Adrenal gland (tissue), 12 donors: ENCODE results near the gene ZNF516. TPM values are rescaled to one million over a fixed set of nuclear protein-coding genes. Genes with fewer than 3 reads are reported as not detected.

Source experiments
- DNase-seq, 7 donors: peaks; one replicate each; pipeline ENCODE4 v3.0.0-alpha.2; 2019 to 2020
- H3K27ac ChIP-seq, 5 donors: fragments of 200-600 bp; sonication (generic) in 4 of 5; 1 replicate in 3 of 5; 2 replicates in 2 of 5; pipeline versions ENCODE4 v1.5.1 to v1.8.0; 2016 to 2020; ENCODE audit warnings: mild to moderate bottlenecking in 1 of 5
- H3K27me3 ChIP-seq: fragments of 200-600 bp; 2 replicates; pipeline ENCODE4 v1.8.0; 2021
- H3K36me3 ChIP-seq, 2 donors: fragments of 200-600 bp; replicated peaks in 1 of 2; 1 replicate in 1 of 2; 2 replicates in 1 of 2; pipeline versions ENCODE4 v1.5.1 to v1.8.0; 2018 to 2022
- H3K4me1 ChIP-seq, 2 donors: fragments of 200-600 bp; replicated peaks in 1 of 2; 1 replicate in 1 of 2; 2 replicates in 1 of 2; pipeline versions ENCODE4 v1.5.1 to v1.8.0; 2018 to 2021
- H3K4me3 ChIP-seq, 4 donors: fragments of 200-600 bp; sonication (generic) in 3 of 4; one replicate each; pipeline ENCODE4 v1.5.1; 2016 to 2018
- H3K9me3 ChIP-seq, 3 donors: fragments of 200-600 bp; sonication (generic) in 1 of 3; replicated peaks in 1 of 3; 1 replicate in 2 of 3; 2 replicates in 1 of 3; pipeline versions ENCODE4 v1.5.1 to v1.8.0; 2016 to 2021
- POLR2A ChIP-seq, 2 donors: fragments of 450-650 bp; IDR thresholded peaks; one replicate each; pipeline ENCODE4 v1.6.1; 2017; ENCODE audit warnings: antibody characterized with exemption in 2 of 2, mild to moderate bottlenecking in 2 of 2, moderate library complexity in 1 of 2
- WGBS, 4 donors: extraction: QIAGEN DNeasy Blood & Tissue Kit in 2 of 4; methylation state at CpG; one replicate each; pipeline versions ENCODE4 v1.1.5 to v1.1.7; 2013 to 2017; 5-methylcytosine and 5-hydroxymethylcytosine counted together
- intact Hi-C, 2 donors: fragments of 100-400 bp; cut with DNase I; formaldehyde crosslinking; loops; one replicate each; pipeline versions ENCODE4 v1.14.1 to v1.15.0; 2022 to 2023
- polyA plus RNA-seq, 3 donors: library from polyadenylated mRNA; stranded (reverse); fragments of 200-250 nt in 2 of 3; fragments of 350-450 nt in 1 of 3; fragmentation: Illumina TruSeq in 1 of 3; extraction: RNeasy Lipid Tissue Mini Kit (QIAGEN cat#74804) in 1 of 3; gene quantifications; one replicate each; pipeline ENCODE4 v1.2.3, GENCODE V29; 2013 to 2014
- total RNA-seq, 9 donors: library from RNA; depleted of rRNA in 4 of 9; stranded (reverse); fragments of >200 nt in 4 of 9; fragments of 120-200 nt in 1 of 9; fragmentation: NEBNext Ultra II Directional in 1 of 9; extraction: Animal tissue kit (Norgen Biotek cat#: 25700) in 1 of 9; gene quantifications; one replicate each; pipeline versions ENCODE4 v1.1.0 to v1.2.4, GENCODE V29; 2013 to 2023
- TF ChIP-seq, protein P1 (sequence below), 6 experiments: fragments of 450-650 bp in 4 of 6; fragments of 200-600 bp in 2 of 6; sonication (generic) in 1 of 6; IDR thresholded peaks; 1 replicate in 5 of 6; 2 replicates in 1 of 6; pipeline versions ENCODE4 v1.5.1 to v1.8.0; 2016 to 2021; ENCODE audit warnings: antibody characterized with exemption in 6 of 6, mild to moderate bottlenecking in 2 of 6, moderate library complexity in 1 of 6
- donor health status: healthy with polysubstance abuse.
- donor health status: Bipolar disorder and iron deficiency.
- donor health status: DM: yes; HTN: yes; CAD: no.
- donor health status: DM: no; HTN: no; CAD: no.
- donor health status: DM: no; HTN: no; CAD: no.
- donor health status: DM: yes; HTN: yes; CAD: no.

Gene ZNF516
- total and polyA plus RNA-seq, 12 donors = 8.6 to 60.1 (median 31.0) TPM

DNA sequence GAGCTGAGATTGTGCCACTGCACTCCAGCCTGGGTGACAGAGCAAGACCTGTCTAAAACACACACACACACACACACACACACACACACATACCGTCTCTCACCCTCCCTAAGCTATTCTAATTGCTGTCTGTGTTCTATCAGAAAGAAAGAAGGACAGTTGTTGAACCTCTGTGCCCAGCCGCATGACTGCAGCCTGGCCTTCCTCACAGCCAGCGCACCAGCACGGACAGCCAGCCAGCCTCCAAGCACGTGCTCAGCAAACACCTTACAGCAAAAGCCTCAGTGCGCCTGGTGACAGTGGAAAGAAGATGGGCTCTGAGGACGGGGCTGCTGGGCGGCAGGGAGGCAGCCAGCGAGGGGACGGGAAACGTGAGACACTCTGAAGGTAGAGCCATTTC lies 58.0 kb downstream of the ZNF516 start:
- no peaks in the 10 kb centered on the region for H3K4me1 ChIP-seq
- peak in 2 of 7 donors; percentile 11 to 54 for DNase-seq
- H3K27me3 ChIP-seq = no peaks in the 10 kb centered on the region
- intact Hi-C loops = no loop called here
- no peak overlapping the region for H3K27ac ChIP-seq
- H3K9me3 ChIP-seq = no peaks in the 10 kb centered on the region
- TF ChIP-seq, protein P1, sequence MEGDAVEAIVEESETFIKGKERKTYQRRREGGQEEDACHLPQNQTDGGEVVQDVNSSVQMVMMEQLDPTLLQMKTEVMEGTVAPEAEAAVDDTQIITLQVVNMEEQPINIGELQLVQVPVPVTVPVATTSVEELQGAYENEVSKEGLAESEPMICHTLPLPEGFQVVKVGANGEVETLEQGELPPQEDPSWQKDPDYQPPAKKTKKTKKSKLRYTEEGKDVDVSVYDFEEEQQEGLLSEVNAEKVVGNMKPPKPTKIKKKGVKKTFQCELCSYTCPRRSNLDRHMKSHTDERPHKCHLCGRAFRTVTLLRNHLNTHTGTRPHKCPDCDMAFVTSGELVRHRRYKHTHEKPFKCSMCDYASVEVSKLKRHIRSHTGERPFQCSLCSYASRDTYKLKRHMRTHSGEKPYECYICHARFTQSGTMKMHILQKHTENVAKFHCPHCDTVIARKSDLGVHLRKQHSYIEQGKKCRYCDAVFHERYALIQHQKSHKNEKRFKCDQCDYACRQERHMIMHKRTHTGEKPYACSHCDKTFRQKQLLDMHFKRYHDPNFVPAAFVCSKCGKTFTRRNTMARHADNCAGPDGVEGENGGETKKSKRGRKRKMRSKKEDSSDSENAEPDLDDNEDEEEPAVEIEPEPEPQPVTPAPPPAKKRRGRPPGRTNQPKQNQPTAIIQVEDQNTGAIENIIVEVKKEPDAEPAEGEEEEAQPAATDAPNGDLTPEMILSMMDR (IDR thresholded peaks at IDR 0.05) = no peak
- no peak for TF ChIP-seq POLR2A (IDR thresholded peaks at IDR 0.05)
- H3K4me3 ChIP-seq = no peak overlapping the region
- 82 to 96% (median 90%) methylated on average over 10 to 11 of the region's 11 CpGs for WGBS, 4 donors
- peaks cover 0 to 38% of the 10 kb centered on the region in 2 donors for H3K36me3 ChIP-seq

DNA sequence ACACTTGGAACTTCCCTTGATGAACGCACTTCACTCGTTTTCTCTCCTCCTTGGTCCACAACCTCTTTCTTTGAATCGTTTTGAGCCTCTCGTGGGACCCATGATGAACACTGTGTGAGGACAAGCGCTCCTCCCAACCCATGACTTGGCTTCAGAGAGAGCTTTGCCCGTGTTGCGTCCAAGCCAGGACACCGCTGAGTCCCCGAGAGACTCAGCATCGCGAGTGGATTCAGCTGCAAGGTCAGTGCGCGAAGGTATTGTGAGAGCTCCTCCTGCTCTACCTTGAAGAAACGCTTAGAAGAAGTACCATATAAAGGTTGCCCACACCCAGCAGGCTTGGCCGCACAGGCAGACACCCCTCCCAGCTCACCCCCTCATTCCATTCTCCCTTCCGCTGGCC lies 58.7 kb downstream of the ZNF516 start:
- no peaks in the 10 kb centered on the region for H3K9me3 ChIP-seq
- WGBS, 4 donors = 85 to 94% (median 90%) methylated on average over 10 to 16 of the region's 16 CpGs
- no peaks in the 10 kb centered on the region for H3K4me1 ChIP-seq
- H3K27me3 ChIP-seq = no peaks in the 10 kb centered on the region
- no peak overlapping the region for H3K4me3 ChIP-seq
- H3K27ac ChIP-seq = no peak overlapping the region
- TF ChIP-seq, protein P1 (IDR thresholded peaks at IDR 0.05) = no peak
- TF ChIP-seq POLR2A (IDR thresholded peaks at IDR 0.05) = no peak
- peak in 2 of 7 donors; percentile 12 to 47 for DNase-seq
- peaks cover 0 to 32% of the 10 kb centered on the region in 2 donors for H3K36me3 ChIP-seq
- intact Hi-C loops = no loop called here

DNA sequence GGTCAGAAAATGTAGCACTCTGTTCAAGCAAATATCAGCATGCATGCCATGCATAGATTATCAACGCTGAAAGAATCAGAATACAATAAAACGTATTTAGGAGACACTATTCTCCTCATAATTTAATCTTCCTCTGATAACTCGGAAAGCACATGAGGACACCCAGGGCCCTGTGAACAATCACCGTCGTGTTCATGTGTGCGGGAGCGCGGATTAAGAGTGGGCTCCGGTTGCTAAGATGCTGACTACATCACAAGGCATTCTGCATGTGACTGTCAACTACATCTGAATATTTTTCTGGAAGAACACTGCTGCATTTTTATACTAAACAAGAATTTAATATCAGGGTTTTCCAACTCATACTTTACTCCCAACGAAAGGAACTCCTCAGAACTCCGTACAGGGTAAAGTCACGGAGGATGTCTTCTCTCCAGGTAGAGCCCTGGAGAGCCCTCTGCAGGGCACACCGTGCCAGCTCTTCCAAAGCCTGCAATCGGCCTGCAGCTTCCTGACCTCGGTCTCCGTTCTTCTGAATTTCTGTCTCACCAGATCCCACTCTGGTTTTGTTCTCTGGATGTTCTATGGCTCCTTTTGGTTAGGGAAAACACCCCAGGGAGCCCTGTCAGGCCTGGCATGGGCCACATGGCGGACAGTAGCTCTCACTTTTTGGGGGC lies 59.6 kb downstream of the ZNF516 start:
- intact Hi-C loops = no loop called here
- Histone ChIP-seq H3K4me1 (peaks cover 0 to 5% of the 10 kb centered on the region in 2 donors), H3K9me3 (no peaks in the 10 kb centered on the region), H3K27ac (no peak overlapping the region), H3K36me3 (peaks cover 0 to 25% of the 10 kb centered on the region in 2 donors), H3K27me3 (no peaks in the 10 kb centered on the region), H3K4me3 (no peak overlapping the region)
- TF ChIP-seq, protein P1 (IDR thresholded peaks at IDR 0.05) = peak in 2 of 6 experiments; percentile 14 to 21
- TF ChIP-seq POLR2A (IDR thresholded peaks at IDR 0.05) = no peak
- DNase-seq = peak in 2 of 7 donors; percentile 18 to 54
- 77 to 89% (median 82%) methylated on average over 17 of the region's 17 CpGs for WGBS, 4 donors

DNA sequence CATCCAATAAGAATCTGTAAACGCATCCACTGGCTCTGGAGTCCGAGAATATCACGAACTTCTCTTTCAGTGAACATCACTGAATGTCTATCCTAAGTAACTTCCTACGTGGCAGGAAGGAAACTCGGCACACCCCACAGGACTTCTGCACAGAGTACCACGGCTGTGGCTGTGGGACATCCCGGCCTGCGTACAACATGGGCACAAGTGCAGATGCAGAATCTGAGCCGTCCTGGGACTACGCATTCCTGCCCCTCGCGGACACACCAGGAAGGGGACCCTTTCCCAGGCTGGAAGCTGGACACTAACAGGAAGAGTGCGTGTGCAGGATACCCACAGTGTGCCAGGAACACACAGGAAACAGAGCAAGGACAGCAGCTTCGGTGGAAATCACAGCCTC lies 60.6 kb downstream of the ZNF516 start:
- Histone ChIP-seq H3K9me3 (no peaks in the 10 kb centered on the region), H3K4me3 (no peak overlapping the region), H3K36me3 (peaks cover 0 to 20% of the 10 kb centered on the region in 2 donors), H3K4me1 (peaks cover 4 to 14% of the 10 kb centered on the region in 2 donors), H3K27me3 (no peaks in the 10 kb centered on the region), H3K27ac (no peak overlapping the region)
- peak in 2 of 7 donors; percentile 17 to 45 for DNase-seq
- TF ChIP-seq, protein P1 (IDR thresholded peaks at IDR 0.05) = no peak
- no peak for TF ChIP-seq POLR2A (IDR thresholded peaks at IDR 0.05)
- intact Hi-C loops = no loop called here
- 80 to 87% (median 85%) methylated on average over 4 to 14 of the region's 14 CpGs for WGBS, 4 donors
